ENCODE data around the gene CCHCR1.

CCHCR1 gene

GRCh38 chr6:31112478-31112877 lies 45.1 kb downstream of the CCHCR1 start, which contains the start of gene C6orf15:
Gene C6orf15 (minus strand): TSS chr6:31112575. CDS start chr6:31112555, 20 bp downstream.
- DNase-seq = no peak

GRCh38 chr6:31111712-31112111 lies 45.9 kb downstream of the CCHCR1 start:
- no peak for DNase-seq

GRCh38 chr6:31110825-31111582 lies 46.6 kb downstream of the CCHCR1 start:
- no peak for DNase-seq

- no peak for DNase-seq
Measured at GRCh38 chr6:31107052-31107451, 50.5 kb downstream of the CCHCR1 start.

GRCh38 chr6:31103136-31103535 lies 54.5 kb downstream of the CCHCR1 start:
- DNase-seq = no peak

GRCh38 chr6:31098449-31098938 lies 59.1 kb downstream of the CCHCR1 start:
- DNase-seq = no peak

- no peak for DNase-seq
Measured at GRCh38 chr6:31096656-31097055, 60.9 kb downstream of the CCHCR1 start.

GRCh38 chr6:31096215-31096614 lies 61.4 kb downstream of the CCHCR1 start:
- no peak for DNase-seq

- DNase-seq = no peak
Measured at GRCh38 chr6:31094389-31094881, 63.2 kb downstream of the CCHCR1 start.

GRCh38 chr6:31092769-31093505 lies 64.7 kb downstream of the CCHCR1 start:
- DNase-seq = no peak

Data from anterior cingulate cortex (tissue), 58 donors.